ENCODE measurements around the gene CCDC12.

- TF ChIP-seq CTCF (IDR thresholded peaks at IDR 0.05) (no peak), EZH2 (IDR thresholded peaks at IDR 0.05) (no peak), EZH2phosphoT487 (IDR thresholded peaks at IDR 0.05) (no peak)
Measured at GRCh38 chr3:46905213-46905560, 71.4 kb downstream of the CCDC12 start.
